SU-DHL-6 (cell line): ENCODE data around the gene CX3CL1.

Experiments
- EZH2phosphoT487 ChIP-seq: fragments of 200-600 bp; sonication (generic), shearing (Covaris generic); conservative IDR thresholded peaks from 2 replicates; pipeline ENCODE4 v1.6.1; 2018; ENCODE audit warnings: mild to moderate bottlenecking, antibody characterized with exemption, low read length, moderate library complexity, mixed read lengths
- TF ChIP-seq, protein P1 (sequence below): fragments of 200-600 bp; sonication (generic); IDR thresholded peaks from one replicate; pipeline ENCODE4 v1.5.1; 2017; ENCODE audit warnings: antibody characterized with exemption, mild to moderate bottlenecking, low read length, moderate library complexity; ENCODE audit not compliant: insufficient read depth, poor library complexity, severe bottlenecking

DNA sequence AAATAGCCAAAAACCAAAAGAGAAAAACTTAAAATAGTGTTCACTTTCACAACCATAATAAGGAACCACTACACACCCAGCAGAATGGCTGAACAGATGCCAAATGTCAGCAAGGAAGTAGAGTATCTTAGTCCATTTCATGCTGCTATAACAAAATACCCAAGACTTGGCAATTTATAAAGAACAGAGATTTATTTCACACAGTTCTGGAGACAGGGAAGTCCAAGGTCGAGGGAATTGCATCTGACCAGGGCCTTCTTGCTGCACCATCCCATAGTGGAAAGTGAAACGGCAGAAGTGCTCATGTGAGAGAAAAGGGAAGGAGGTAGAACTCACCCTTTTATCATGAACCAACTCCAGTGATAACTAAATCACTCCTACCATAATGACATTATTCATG lies 47.5 kb upstream of the CX3CL1 start:
- TF ChIP-seq, protein P1, sequence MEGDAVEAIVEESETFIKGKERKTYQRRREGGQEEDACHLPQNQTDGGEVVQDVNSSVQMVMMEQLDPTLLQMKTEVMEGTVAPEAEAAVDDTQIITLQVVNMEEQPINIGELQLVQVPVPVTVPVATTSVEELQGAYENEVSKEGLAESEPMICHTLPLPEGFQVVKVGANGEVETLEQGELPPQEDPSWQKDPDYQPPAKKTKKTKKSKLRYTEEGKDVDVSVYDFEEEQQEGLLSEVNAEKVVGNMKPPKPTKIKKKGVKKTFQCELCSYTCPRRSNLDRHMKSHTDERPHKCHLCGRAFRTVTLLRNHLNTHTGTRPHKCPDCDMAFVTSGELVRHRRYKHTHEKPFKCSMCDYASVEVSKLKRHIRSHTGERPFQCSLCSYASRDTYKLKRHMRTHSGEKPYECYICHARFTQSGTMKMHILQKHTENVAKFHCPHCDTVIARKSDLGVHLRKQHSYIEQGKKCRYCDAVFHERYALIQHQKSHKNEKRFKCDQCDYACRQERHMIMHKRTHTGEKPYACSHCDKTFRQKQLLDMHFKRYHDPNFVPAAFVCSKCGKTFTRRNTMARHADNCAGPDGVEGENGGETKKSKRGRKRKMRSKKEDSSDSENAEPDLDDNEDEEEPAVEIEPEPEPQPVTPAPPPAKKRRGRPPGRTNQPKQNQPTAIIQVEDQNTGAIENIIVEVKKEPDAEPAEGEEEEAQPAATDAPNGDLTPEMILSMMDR, result no peak
- no peak for TF ChIP-seq EZH2phosphoT487
